K562 (cell line): ENCODE measurements around the gene KRT38.

Source experiments
- MAX ChIP-seq: sonication (generic); formaldehyde crosslinking; IDR thresholded peaks from 2 replicates; pipeline ENCODE4 v1.9.0; 2022; ENCODE audit warnings: mild to moderate bottlenecking, missing genetic modification reagents
- TF ChIP-seq, protein P1 (sequence below): fragments of 450-650 bp; IDR thresholded peaks from 2 replicates; pipeline ENCODE4 v1.6.1; 2016
- TF ChIP-seq, protein P2 (sequence below): fragments of 450-650 bp; IDR thresholded peaks from 2 replicates; pipeline ENCODE4 v1.6.1; 2018; ENCODE audit not compliant: partially characterized antibody

DNA sequence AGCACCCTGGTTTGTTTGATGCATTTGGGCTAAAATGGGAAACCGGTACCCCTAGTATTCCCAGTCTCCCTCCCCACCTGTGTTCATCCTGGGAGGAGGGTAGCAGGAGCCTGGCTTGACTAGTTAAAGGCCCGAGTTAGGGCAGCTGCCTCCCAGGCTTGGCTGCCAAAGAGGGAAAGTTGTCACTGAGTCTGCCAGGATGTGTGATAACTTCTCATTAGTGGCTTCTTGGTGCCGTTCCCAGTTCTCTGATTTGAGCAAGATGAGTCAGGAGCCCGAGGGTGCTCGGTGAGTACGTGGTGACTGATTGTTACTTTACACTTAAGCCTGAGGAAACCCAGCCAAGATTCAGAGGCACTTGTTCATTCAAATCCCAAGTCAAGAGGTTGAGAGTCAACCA is 23.9 kb upstream of the KRT38 start:
- TF ChIP-seq, protein P1, sequence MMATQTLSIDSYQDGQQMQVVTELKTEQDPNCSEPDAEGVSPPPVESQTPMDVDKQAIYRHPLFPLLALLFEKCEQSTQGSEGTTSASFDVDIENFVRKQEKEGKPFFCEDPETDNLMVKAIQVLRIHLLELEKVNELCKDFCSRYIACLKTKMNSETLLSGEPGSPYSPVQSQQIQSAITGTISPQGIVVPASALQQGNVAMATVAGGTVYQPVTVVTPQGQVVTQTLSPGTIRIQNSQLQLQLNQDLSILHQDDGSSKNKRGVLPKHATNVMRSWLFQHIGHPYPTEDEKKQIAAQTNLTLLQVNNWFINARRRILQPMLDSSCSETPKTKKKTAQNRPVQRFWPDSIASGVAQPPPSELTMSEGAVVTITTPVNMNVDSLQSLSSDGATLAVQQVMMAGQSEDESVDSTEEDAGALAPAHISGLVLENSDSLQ, result no peak
- TF ChIP-seq, protein P2, sequence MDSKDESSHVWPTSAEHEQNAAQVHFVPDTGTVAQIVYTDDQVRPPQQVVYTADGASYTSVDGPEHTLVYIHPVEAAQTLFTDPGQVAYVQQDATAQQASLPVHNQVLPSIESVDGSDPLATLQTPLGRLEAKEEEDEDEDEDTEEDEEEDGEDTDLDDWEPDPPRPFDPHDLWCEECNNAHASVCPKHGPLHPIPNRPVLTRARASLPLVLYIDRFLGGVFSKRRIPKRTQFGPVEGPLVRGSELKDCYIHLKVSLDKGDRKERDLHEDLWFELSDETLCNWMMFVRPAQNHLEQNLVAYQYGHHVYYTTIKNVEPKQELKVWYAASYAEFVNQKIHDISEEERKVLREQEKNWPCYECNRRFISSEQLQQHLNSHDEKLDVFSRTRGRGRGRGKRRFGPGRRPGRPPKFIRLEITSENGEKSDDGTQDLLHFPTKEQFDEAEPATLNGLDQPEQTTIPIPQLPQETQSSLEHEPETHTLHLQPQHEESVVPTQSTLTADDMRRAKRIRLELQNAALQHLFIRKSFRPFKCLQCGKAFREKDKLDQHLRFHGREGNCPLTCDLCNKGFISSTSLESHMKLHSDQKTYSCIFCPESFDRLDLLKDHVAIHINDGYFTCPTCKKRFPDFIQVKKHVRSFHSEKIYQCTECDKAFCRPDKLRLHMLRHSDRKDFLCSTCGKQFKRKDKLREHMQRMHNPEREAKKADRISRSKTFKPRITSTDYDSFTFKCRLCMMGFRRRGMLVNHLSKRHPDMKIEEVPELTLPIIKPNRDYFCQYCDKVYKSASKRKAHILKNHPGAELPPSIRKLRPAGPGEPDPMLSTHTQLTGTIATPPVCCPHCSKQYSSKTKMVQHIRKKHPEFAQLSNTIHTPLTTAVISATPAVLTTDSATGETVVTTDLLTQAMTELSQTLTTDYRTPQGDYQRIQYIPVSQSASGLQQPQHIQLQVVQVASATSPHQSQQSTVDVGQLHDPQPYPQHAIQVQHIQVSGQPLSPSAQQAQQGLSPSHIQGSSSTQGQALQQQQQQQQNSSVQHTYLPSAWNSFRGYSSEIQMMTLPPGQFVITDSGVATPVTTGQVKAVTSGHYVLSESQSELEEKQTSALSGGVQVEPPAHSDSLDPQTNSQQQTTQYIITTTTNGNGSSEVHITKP, result no peak
- TF ChIP-seq MAX (CRISPR knock-in tag), result no peak
